Transverse colon (tissue), 3 donors: ENCODE measurements around the gene TTLL9.

Source experiments
- EP300 ChIP-seq: sonication (generic); formaldehyde crosslinking; IDR thresholded peaks from one replicate; pipeline ENCODE4 v1.6.1; 2017; ENCODE audit warnings: antibody characterized with exemption, low read depth
- POLR2A ChIP-seq: fragments of 450-650 bp; IDR thresholded peaks from one replicate; pipeline ENCODE4 v1.6.1; 2016; ENCODE audit warnings: antibody characterized with exemption, mild to moderate bottlenecking, moderate library complexity
- TF ChIP-seq, protein P1 (sequence below), 5 experiments: fragments of 200-600 bp in 3 of 5; fragments of 450-650 bp in 2 of 5; sonication (generic) in 3 of 5; IDR thresholded peaks; 1 replicate in 2 of 5; 2 replicates in 3 of 5; pipeline ENCODE4 v1.5.1; 2016 to 2017; ENCODE audit warnings: antibody characterized with exemption in 5 of 5, inconsistent platforms in 3 of 5, mild to moderate bottlenecking in 2 of 5, moderate library complexity in 1 of 5

DNA sequence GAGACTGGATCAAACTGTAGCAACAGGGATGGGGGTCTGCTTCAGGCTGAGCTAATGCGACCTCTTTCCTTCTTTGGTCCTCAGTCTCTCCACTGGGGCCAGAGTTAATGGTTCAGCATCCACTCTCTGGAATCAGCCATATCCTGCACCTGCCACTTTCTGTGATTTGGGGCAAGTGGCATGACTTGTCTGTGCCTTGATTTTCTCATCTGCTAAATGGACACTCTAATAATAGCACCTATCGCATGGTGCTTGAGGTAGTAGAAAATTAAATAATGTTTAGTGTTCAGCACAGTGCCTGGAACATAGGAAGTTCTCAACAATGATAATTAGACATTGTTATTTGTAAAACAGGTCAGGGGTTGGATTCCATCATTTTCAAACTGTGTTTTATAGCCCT lies 103.9 kb downstream of the TTLL9 start:
- TF ChIP-seq, protein P1, sequence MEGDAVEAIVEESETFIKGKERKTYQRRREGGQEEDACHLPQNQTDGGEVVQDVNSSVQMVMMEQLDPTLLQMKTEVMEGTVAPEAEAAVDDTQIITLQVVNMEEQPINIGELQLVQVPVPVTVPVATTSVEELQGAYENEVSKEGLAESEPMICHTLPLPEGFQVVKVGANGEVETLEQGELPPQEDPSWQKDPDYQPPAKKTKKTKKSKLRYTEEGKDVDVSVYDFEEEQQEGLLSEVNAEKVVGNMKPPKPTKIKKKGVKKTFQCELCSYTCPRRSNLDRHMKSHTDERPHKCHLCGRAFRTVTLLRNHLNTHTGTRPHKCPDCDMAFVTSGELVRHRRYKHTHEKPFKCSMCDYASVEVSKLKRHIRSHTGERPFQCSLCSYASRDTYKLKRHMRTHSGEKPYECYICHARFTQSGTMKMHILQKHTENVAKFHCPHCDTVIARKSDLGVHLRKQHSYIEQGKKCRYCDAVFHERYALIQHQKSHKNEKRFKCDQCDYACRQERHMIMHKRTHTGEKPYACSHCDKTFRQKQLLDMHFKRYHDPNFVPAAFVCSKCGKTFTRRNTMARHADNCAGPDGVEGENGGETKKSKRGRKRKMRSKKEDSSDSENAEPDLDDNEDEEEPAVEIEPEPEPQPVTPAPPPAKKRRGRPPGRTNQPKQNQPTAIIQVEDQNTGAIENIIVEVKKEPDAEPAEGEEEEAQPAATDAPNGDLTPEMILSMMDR (IDR thresholded peaks at IDR 0.05): no peak
- TF ChIP-seq EP300 (no peak), POLR2A (no peak)
